Measurements from ENCODE around the gene TAS1R3.

- no peak for TF ChIP-seq CTCF (IDR thresholded peaks at IDR 0.05; ENCODE audit: insufficient read depth, low read length, poor library complexity, severe bottlenecking)
- TF ChIP-seq EZH2phosphoT487 (conservative IDR thresholded peaks at IDR 0.05; ENCODE audit: low read length): no peak
Measured at GRCh38 chr1:1341549-1342021, 10.5 kb downstream of the TAS1R3 start.

Data from SU-DHL-6 (cell line).